GM19455 (cell line): Measurements from ENCODE around the gene POM121C.
"Not testable (repeated sequence)": the region's sequence is repeated elsewhere in the genome, so short reads cannot be mapped to it uniquely, and the experiment has no call there.

ENCODE experiments used
- ATAC-seq: cut with Tn5 transposase; IDR thresholded peaks from one replicate; pipeline ENCODE4 v1.9.1; 2021; ENCODE audit not compliant: unreplicated experiment

The POM121C gene

GRCh38 chr7:75485979-75486643 is at the start of gene POM121C:
Gene POM121C (minus strand): TSS chr7:75486299. CDS start chr7:75441496, 44,803 bp downstream.
- ATAC-seq: peak; percentile 89

DNA sequence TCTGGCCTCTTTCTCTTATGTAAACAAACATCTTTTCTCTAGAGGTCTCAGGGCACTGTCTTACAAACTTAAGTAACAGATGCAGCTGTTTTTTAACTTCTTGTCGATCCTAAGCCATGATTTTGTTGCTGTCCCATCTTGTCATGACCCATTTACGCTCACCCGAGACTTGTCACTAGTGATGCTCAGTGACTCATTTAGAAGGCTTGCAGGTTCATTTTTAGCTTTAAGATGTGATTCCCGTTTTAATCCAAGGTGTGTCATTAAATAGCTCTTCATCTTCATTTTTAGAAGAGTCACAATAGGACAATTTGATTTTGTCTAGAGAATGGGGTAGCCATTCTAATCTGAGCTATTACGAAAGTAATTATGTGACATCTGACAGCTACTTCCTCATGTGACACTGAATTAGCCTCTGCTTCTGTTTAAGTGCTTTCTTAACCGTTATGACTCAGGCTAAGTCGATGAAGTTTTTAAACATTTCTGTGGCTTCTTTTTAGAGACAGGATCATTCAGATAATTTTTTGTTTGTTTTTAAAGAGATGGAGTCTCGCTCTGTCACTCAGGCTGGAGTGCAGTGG is 48.7 kb upstream of the POM121C start:
- no peak for ATAC-seq

- no peak for ATAC-seq
Observed at GRCh38 chr7:75533926-75534325, 47.8 kb upstream of the POM121C start.

DNA sequence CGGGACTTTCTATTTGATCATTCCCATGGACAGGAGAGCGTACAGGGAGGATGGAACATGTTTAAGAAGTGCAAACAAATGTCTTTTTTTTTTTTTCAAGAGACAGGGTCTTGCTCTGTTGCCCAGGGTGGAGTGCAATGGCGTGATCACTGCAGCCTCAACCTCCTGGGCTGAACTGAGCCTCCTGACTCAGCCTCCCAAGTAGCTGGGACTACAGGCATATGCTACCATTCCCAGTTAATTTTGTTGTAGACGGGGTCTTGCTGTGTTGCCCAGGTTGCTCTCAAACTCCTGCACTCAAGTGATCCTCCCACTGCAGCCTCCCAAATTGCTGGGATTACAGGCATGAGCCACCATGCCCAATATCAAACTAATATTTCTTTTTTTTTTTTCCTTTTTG is 46.5 kb upstream of the POM121C start:
- ATAC-seq: no peak

GRCh38 chr7:75531359-75531821 is 45.3 kb upstream of the POM121C start:
- ATAC-seq: no peak

DNA sequence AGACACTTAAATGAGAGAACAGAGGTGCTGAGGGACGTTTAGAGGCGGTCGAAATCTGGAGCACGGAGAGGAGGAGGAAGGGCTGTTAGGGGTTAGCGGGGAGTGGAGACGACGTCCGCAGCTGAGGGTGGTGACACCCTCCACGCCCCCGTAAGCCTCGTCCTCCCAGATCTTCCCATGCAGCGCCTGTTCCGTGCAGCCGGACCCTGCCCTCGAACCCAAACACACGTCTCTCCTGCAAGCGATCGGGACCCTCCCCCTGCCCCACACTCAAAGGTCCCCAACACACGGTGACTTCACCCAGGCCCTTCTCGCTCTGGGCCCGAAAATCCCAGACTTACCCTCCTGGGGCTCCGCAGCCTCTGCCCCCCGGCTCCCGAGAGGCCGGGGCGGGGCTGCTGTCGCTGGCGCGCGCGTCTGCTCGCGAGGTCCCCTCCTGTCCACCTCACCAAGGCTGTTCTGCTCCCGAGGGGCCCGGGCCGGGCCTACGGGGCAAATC is 41.2 kb upstream of the POM121C start:
- peak; percentile 9 for ATAC-seq

DNA sequence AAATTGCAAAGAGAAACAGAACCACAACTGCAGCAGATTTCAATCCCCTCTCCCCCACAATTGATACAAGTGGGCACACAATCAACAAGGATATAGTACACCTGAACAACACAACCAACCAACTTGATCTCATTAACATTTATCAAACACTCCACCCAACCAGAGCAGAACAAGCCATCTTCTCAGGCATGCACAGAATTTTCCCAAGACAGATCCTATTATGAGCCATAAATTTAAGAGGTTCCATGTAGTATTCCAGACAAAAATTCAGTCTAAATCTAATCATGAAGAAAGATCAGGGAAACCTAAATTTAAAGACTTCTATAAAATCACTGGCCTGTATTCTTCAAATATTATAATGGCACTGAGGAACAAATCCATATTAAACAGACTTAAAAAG is 35.6 kb upstream of the POM121C start:
- ATAC-seq: not testable (repeated sequence)

GRCh38 chr7:75518842-75519241 is 32.7 kb upstream of the POM121C start:
- not testable (repeated sequence) for ATAC-seq

- not testable (repeated sequence) for ATAC-seq
Observed at GRCh38 chr7:75509033-75509432, 22.9 kb upstream of the POM121C start.

- not testable (repeated sequence) for ATAC-seq
Observed at GRCh38 chr7:75492020-75492419, 5.9 kb upstream of the POM121C start, which contains the start of gene SPDYE5. Gene SPDYE5 (plus strand): TSS chr7:75492320. CDS start chr7:75494048, 1,728 bp downstream.

GRCh38 chr7:75485355-75485978 is 632 bp downstream of the POM121C start:
- ATAC-seq: not testable (repeated sequence)

- ATAC-seq: not testable (repeated sequence)
Observed at GRCh38 chr7:75480313-75480712, 5.8 kb downstream of the POM121C start.

GRCh38 chr7:75477457-75477856 is 8.6 kb downstream of the POM121C start:
- not testable (repeated sequence) for ATAC-seq

GRCh38 chr7:75470166-75470565 is 15.9 kb downstream of the POM121C start:
- not testable (repeated sequence) for ATAC-seq

DNA sequence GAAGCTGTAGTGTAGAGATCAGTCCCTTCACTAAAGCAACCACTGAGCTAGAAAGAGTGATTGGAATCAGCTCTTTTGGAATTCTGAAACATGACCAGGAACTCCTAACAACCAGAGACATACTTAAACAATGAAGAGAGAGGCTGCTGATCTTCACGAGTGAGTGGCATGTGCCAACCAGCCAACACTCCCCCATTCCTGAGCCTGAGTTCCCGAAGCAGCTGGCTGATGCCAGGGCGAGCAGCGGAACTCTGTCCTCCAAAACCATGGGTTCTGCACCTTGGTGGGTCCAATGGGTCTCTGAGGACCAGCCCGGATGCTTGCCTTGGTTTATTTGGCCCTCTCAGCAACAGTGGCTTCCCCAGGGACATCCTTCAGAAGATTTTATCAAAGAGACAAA is 25.6 kb downstream of the POM121C start:
- ATAC-seq: not testable (repeated sequence)

- not testable (repeated sequence) for ATAC-seq
Observed at GRCh38 chr7:75458034-75458433, 28.1 kb downstream of the POM121C start.

GRCh38 chr7:75456403-75456802 is 29.7 kb downstream of the POM121C start:
- ATAC-seq: not testable (repeated sequence)

DNA sequence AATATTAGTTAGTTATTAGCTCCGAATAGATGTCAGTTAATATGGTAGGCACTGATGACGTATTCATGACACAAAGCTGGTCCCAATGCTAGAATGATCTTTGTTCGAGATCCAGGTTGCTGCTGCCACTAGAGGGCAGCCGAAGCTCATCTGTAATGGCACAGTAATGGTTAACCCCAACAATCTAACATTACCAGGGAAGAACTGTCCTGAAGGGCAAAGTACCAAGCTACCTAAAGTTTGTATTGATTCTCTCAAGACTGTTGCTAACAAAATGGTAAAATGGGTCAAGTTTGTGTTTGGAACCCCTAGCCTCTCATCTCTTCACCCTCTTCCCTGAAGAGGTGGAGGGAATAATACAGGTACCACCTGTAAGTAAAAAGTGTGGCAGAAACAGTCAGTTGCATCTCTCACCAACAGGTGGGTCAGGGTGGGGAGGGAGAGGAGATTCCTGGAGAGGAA is 33.6 kb downstream of the POM121C start:
- not testable (repeated sequence) for ATAC-seq

DNA sequence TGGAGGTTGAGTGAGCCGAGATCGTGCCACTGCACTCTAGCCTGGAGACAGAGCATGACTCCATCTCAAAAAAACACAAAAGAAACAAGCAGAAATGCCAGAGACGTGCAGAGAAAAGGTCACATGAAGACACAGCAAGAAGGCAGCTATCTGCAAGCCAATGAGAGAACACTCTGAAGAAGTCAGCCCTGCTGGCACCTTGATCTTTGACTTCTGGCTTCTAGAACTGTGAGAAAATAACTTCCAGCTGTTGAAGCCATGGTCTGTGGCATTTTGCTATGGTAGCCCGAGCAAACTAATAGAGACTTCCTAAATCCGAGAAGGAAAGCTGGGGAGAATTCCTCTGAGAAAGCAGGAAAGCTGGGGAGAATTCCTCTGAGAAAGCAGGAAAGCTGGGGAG is 36.2 kb downstream of the POM121C start:
- ATAC-seq: not testable (repeated sequence)

- peak; percentile 89 for ATAC-seq
Observed at GRCh38 chr7:75442465-75443111, 43.5 kb downstream of the POM121C start.

DNA sequence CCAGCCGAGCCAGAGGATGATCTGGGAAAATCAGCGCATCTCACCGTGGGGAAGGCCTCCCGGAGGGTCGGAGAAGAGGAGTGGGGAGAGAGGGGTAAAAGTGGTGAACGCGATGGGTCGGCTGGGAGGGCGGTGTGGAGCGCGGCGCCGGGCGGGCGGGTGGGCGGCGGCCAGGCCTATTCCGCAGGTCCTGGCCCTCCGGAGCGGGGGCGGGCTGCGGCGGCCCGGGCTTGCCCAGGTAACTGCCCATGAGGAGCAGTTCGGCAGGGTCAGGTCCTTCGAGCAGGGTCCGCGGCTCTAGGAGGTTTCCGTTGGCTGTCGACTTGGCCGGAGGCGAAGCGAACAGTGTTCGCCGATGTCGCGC is 44.0 kb downstream of the POM121C start:
- not testable (repeated sequence) for ATAC-seq
